ENCODE data around the gene PPP2R3C. TPM values are rescaled to one million over a fixed set of nuclear protein-coding genes. Genes with fewer than 3 reads are reported as not detected.
A peak's percentile ranks its signal among the peaks of the same experiment; 100 is the strongest.

Gene PPP2R3C
- total and polyA plus RNA-seq, 2 of the 13 experiments (the other 11 are each of a cell fraction or from before 2014, with no cell fraction given), result 63.4 to 102 TPM

DNA sequence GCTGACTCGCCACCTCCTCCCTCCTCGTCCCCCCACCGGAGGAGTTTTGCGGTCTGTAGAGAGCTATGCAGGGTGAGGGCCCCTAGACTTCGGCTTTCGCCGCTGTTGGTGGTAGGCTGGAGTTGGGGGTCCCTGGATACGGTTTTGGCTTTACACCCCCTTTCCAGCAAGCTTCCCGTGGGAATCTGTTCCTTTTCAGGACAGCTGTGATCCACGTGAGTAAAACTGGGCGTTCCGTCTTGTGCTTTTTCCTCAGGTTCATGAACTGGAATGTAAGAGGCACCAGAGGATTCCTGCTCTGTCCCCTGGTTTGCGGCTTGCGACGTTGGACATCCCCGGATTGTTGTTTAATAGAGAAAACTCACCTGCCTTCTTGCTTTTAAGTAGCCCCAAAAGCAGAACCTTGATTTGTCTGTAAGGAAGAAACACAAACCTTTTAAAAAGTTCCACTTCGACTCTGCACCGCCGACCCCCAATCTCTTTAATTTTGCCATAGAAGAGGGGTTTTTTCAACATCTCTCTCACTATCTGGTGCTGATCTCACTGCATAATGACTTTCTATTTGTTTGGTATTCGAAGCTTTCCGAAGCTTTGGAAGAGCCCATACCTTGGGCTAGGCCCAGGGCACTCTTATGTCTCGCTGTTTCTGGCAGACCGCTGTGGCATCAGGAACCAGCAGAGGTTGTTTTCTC is 1.1 kb upstream of the PPP2R3C start (continued):
- TF ChIP-seq HIVEP1 (CRISPR knock-in tag; IDR thresholded peaks at IDR 0.05), result peak; percentile 80; the same call in 1 of the 2 replicates
- TF ChIP-seq MLLT10 (CRISPR knock-in tag; IDR thresholded peaks at IDR 0.05), result no peak
- TF ChIP-seq, protein P1, sequence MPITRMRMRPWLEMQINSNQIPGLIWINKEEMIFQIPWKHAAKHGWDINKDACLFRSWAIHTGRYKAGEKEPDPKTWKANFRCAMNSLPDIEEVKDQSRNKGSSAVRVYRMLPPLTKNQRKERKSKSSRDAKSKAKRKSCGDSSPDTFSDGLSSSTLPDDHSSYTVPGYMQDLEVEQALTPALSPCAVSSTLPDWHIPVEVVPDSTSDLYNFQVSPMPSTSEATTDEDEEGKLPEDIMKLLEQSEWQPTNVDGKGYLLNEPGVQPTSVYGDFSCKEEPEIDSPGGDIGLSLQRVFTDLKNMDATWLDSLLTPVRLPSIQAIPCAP (CRISPR knock-in tag; IDR thresholded peaks at IDR 0.05; ENCODE audit: low read depth), result no peak; the same call in 1 of the 2 replicates
- TF ChIP-seq, protein P2, sequence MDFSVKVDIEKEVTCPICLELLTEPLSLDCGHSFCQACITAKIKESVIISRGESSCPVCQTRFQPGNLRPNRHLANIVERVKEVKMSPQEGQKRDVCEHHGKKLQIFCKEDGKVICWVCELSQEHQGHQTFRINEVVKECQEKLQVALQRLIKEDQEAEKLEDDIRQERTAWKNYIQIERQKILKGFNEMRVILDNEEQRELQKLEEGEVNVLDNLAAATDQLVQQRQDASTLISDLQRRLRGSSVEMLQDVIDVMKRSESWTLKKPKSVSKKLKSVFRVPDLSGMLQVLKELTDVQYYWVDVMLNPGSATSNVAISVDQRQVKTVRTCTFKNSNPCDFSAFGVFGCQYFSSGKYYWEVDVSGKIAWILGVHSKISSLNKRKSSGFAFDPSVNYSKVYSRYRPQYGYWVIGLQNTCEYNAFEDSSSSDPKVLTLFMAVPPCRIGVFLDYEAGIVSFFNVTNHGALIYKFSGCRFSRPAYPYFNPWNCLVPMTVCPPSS (IDR thresholded peaks at IDR 0.05), result no peak
- TF ChIP-seq, protein P3, sequence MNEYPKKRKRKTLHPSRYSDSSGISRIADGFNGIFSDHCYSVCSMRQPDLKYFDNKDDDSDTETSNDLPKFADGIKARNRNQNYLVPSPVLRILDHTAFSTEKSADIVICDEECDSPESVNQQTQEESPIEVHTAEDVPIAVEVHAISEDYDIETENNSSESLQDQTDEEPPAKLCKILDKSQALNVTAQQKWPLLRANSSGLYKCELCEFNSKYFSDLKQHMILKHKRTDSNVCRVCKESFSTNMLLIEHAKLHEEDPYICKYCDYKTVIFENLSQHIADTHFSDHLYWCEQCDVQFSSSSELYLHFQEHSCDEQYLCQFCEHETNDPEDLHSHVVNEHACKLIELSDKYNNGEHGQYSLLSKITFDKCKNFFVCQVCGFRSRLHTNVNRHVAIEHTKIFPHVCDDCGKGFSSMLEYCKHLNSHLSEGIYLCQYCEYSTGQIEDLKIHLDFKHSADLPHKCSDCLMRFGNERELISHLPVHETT (CRISPR knock-in tag; conservative IDR thresholded peaks at IDR 0.05), result peak; percentile 45; the same call in 1 of the 2 replicates
- TF ChIP-seq ARNT2 (CRISPR knock-in tag; IDR thresholded peaks at IDR 0.05; ENCODE audit: low read depth), result no peak
- TF ChIP-seq, protein P4, sequence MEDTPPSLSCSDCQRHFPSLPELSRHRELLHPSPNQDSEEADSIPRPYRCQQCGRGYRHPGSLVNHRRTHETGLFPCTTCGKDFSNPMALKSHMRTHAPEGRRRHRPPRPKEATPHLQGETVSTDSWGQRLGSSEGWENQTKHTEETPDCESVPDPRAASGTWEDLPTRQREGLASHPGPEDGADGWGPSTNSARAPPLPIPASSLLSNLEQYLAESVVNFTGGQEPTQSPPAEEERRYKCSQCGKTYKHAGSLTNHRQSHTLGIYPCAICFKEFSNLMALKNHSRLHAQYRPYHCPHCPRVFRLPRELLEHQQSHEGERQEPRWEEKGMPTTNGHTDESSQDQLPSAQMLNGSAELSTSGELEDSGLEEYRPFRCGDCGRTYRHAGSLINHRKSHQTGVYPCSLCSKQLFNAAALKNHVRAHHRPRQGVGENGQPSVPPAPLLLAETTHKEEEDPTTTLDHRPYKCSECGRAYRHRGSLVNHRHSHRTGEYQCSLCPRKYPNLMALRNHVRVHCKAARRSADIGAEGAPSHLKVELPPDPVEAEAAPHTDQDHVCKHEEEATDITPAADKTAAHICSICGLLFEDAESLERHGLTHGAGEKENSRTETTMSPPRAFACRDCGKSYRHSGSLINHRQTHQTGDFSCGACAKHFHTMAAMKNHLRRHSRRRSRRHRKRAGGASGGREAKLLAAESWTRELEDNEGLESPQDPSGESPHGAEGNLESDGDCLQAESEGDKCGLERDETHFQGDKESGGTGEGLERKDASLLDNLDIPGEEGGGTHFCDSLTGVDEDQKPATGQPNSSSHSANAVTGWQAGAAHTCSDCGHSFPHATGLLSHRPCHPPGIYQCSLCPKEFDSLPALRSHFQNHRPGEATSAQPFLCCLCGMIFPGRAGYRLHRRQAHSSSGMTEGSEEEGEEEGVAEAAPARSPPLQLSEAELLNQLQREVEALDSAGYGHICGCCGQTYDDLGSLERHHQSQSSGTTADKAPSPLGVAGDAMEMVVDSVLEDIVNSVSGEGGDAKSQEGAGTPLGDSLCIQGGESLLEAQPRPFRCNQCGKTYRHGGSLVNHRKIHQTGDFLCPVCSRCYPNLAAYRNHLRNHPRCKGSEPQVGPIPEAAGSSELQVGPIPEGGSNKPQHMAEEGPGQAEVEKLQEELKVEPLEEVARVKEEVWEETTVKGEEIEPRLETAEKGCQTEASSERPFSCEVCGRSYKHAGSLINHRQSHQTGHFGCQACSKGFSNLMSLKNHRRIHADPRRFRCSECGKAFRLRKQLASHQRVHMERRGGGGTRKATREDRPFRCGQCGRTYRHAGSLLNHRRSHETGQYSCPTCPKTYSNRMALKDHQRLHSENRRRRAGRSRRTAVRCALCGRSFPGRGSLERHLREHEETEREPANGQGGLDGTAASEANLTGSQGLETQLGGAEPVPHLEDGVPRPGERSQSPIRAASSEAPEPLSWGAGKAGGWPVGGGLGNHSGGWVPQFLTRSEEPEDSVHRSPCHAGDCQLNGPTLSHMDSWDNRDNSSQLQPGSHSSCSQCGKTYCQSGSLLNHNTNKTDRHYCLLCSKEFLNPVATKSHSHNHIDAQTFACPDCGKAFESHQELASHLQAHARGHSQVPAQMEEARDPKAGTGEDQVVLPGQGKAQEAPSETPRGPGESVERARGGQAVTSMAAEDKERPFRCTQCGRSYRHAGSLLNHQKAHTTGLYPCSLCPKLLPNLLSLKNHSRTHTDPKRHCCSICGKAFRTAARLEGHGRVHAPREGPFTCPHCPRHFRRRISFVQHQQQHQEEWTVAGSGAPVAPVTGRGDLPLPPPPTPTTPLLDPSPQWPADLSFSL (CRISPR knock-in tag; IDR thresholded peaks at IDR 0.05), result no peak
- TF ChIP-seq, protein P5, sequence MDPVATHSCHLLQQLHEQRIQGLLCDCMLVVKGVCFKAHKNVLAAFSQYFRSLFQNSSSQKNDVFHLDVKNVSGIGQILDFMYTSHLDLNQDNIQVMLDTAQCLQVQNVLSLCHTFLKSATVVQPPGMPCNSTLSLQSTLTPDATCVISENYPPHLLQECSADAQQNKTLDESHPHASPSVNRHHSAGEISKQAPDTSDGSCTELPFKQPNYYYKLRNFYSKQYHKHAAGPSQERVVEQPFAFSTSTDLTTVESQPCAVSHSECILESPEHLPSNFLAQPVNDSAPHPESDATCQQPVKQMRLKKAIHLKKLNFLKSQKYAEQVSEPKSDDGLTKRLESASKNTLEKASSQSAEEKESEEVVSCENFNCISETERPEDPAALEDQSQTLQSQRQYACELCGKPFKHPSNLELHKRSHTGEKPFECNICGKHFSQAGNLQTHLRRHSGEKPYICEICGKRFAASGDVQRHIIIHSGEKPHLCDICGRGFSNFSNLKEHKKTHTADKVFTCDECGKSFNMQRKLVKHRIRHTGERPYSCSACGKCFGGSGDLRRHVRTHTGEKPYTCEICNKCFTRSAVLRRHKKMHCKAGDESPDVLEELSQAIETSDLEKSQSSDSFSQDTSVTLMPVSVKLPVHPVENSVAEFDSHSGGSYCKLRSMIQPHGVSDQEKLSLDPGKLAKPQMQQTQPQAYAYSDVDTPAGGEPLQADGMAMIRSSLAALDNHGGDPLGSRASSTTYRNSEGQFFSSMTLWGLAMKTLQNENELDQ (CRISPR knock-in tag; IDR thresholded peaks at IDR 0.05; ENCODE audit: borderline replicate concordance), result peak; percentile 15; the same call in 1 of the 2 replicates
- TF ChIP-seq HMG20A (CRISPR knock-in tag; IDR thresholded peaks at IDR 0.05; ENCODE audit: borderline replicate concordance), result peak; percentile 6; the same call in 1 of the 2 replicates
- no peak for TF ChIP-seq ZNF12 (CRISPR knock-in tag; IDR thresholded peaks at IDR 0.05)
- TF ChIP-seq NRL (CRISPR knock-in tag; IDR thresholded peaks at IDR 0.05; ENCODE audit: borderline replicate concordance), result peak; percentile 94; the same call in 1 of the 2 replicates
- TF ChIP-seq, protein P6, sequence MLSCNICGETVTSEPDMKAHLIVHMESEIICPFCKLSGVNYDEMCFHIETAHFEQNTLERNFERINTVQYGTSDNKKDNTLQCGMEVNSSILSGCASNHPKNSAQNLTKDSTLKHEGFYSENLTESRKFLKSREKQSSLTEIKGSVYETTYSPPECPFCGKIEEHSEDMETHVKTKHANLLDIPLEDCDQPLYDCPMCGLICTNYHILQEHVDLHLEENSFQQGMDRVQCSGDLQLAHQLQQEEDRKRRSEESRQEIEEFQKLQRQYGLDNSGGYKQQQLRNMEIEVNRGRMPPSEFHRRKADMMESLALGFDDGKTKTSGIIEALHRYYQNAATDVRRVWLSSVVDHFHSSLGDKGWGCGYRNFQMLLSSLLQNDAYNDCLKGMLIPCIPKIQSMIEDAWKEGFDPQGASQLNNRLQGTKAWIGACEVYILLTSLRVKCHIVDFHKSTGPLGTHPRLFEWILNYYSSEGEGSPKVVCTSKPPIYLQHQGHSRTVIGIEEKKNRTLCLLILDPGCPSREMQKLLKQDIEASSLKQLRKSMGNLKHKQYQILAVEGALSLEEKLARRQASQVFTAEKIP (CRISPR knock-in tag; IDR thresholded peaks at IDR 0.05; ENCODE audit: borderline replicate concordance), result no peak
- TF ChIP-seq JDP2 (CRISPR knock-in tag; IDR thresholded peaks at IDR 0.05; ENCODE audit: borderline replicate concordance), result no peak
